Bronchial epithelial cell (primary cell): ENCODE results near the gene TPST1. TPM values are rescaled to one million over a fixed set of nuclear protein-coding genes. Genes with fewer than 3 reads are reported as not detected.
"Not testable (repeated sequence)": the region's sequence is repeated elsewhere in the genome, so short reads cannot be mapped to it uniquely, and the experiment has no call there.

Source experiments
- DNase-seq: peaks from one replicate; pipeline ENCODE4 v3.0.0-alpha.2; 2010; ENCODE audit warnings: low read depth
- FAIRE-seq: peaks from 2 replicates; lab custom pipeline; 2011; peaks lifted over from hg19 to GRCh38; lab: Jason Lieb, UNC
- H3K27me3 ChIP-seq: 2 replicates; pipeline ENCODE4 v1.5.1; 2011; ENCODE audit warnings: low read length; ENCODE audit not compliant: control insufficient read depth, insufficient read depth
- H3K36me3 ChIP-seq: 2 replicates; pipeline ENCODE4 v1.5.1; 2011; ENCODE audit warnings: low read length; ENCODE audit not compliant: control insufficient read depth, insufficient read depth
- H3K4me3 ChIP-seq: 2 replicates; pipeline ENCODE4 v1.5.1; 2011; ENCODE audit warnings: mild to moderate bottlenecking, low read depth, low read length, control low read depth
- total RNA-seq: library from RNA; depleted of rRNA; stranded (reverse); fragments of >200 nt; gene quantifications from 2 replicates; pipeline ENCODE4 v1.2.1, GENCODE V29; 2014
- TF ChIP-seq, protein P1 (sequence below): IDR thresholded peaks from 2 replicates; pipeline ENCODE4 v1.5.1; 2011; ENCODE audit warnings: mild to moderate bottlenecking, moderate library complexity, low read length, control low read depth, inconsistent platforms; ENCODE audit not compliant: insufficient read depth, severe bottlenecking

Gene TPST1
- total RNA-seq, 1 donor from 2014 or later: 24.7 TPM

DNA sequence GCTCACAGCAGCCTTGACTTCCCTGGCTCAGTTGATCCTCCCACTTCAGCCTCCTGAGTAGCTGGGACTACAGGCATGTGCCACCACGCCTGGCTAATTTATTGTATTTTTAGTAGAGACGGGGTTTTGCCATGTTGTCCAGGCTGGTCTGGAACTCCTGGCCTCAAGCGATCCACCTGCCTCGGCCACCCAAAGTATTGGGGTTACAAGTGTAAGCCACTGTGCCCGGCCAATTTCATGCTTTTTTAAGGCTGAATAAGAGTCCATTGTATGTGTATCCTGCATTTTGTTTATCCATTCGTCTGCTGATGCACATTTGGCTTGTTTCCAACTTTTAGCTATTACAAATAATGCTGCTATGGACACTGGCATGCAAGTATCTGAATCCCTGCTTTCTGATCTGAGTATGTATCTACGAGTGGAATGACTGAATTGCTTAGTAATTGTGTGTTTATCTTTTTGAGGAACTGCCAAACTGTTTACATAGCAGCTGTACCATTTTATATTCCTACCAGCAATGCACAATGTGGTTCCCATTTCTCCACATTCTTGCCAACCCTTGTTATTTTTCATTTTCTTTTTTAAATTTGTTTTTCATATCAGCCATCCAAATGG is 37.3 kb upstream of the TPST1 start:
- Histone ChIP-seq H3K27me3 (no peaks in the 10 kb centered on the region), H3K36me3 (no peaks in the 10 kb centered on the region), H3K4me3 (no peak overlapping the region)
- FAIRE-seq (no peak), DNase-seq (peak; percentile 77)
- TF ChIP-seq, protein P1, sequence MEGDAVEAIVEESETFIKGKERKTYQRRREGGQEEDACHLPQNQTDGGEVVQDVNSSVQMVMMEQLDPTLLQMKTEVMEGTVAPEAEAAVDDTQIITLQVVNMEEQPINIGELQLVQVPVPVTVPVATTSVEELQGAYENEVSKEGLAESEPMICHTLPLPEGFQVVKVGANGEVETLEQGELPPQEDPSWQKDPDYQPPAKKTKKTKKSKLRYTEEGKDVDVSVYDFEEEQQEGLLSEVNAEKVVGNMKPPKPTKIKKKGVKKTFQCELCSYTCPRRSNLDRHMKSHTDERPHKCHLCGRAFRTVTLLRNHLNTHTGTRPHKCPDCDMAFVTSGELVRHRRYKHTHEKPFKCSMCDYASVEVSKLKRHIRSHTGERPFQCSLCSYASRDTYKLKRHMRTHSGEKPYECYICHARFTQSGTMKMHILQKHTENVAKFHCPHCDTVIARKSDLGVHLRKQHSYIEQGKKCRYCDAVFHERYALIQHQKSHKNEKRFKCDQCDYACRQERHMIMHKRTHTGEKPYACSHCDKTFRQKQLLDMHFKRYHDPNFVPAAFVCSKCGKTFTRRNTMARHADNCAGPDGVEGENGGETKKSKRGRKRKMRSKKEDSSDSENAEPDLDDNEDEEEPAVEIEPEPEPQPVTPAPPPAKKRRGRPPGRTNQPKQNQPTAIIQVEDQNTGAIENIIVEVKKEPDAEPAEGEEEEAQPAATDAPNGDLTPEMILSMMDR: no peak

DNA sequence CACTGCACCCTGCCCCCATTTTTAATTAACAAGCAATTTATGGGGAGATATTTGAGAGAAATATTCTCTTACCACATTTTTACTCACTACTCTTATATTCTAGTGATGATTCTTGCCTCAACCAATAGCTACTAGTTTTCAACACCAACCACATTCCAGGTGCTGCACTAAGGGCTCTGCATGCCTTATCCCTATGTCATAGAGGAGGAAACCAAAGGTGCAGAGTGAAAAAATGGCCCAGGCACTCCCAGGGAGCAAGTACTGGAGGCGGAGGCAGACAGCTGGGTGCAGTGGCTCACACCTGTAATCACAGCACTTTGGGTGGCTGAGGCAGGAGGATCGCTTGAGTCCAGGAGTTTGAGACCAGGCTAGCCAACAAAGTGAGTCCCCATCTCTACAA is 35.5 kb upstream of the TPST1 start:
- FAIRE-seq (no peak), DNase-seq (peak; percentile 69)
- Histone ChIP-seq H3K36me3 (no peaks in the 10 kb centered on the region), H3K4me3 (no peak overlapping the region), H3K27me3 (no peaks in the 10 kb centered on the region)
- TF ChIP-seq, protein P1: no peak

DNA sequence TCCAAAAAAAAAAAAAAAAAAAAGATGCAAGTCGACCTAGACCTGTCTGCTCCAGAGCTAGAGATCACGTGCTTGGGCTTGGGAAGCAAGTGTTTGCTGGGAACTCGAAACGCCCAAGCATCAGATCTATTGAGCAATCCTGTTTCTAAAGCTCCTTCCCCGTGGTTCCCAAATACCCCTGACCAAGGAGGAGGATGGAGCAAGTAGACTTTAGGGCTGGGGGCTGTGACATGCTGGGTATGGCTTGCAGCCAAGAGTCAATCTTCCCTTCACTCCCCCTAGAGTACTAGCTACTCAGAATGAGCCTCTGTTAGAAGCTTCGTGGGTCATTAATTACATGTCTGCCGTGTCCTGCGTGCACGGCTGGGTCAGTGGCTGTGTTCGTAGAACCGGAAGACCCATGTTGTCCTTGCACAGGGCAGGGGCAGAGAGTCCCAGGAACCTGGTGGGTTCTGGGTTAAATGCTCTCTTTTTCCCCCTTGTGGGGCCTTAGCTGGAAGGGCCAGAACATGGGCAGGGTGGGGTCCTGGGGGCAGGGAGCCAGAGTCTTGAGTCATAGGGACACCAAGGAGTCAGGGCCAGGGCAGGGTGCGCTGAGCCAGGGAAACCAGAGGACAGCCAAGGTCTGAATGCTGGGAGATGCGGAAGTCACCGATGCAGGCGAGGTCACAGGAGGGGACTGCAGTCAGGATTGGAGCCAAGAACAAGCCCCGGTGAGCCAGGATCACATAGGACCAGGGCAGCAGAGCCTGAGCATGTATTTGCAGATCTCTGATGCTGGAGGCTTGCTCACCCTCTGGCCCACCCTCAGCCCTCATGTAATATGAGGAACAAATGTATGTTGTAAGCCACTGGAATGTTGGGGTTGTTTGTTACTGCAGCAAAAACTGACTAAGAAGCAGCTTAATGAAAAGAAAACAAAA is 34.6 kb upstream of the TPST1 start:
- Histone ChIP-seq H3K36me3 (no peaks in the 10 kb centered on the region), H3K27me3 (no peaks in the 10 kb centered on the region), H3K4me3 (no peak overlapping the region)
- no peak for FAIRE-seq
- no peak for DNase-seq
- TF ChIP-seq, protein P1: no peak

DNA sequence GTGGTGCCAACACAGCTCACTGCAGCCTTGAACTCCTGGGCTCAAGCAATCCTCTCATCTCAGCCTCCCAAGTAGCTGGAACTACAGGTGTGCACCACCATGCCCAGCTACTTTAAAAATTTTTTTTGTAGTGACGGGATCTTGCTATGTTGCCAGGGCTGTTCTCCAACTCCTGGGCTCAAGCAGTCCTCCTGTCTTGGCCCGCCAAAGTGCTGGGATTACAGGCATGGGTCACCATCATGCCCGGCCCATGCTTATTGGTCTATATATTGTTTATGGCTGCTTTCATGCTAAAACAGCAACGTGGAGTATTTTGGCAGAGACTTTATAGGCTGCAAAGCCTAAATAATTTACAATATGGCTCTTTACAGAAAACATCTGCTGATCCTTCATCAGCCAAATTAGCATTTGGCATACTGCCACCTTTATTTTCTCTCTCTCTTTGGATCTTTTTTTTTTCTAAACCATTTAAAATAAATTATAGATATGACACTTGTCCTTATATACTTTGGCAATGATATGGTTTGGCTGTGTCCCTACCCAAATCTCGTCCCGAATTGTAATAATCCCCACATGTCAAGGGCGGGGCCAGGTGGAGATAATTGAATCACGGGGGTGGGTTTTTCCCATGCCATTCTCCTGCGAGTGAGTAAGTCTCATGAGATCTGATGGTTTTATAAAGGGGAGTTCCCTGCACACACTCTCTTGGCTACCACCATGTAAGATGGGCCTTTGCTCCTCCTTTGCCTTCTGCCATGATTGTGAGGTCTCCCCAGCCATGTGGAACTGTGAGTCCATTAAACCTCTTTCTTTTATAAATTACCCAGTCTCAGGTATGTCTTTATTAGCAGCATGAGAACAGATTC is 32.4 kb upstream of the TPST1 start:
- DNase-seq, FAIRE-seq: not testable (repeated sequence)

DNA sequence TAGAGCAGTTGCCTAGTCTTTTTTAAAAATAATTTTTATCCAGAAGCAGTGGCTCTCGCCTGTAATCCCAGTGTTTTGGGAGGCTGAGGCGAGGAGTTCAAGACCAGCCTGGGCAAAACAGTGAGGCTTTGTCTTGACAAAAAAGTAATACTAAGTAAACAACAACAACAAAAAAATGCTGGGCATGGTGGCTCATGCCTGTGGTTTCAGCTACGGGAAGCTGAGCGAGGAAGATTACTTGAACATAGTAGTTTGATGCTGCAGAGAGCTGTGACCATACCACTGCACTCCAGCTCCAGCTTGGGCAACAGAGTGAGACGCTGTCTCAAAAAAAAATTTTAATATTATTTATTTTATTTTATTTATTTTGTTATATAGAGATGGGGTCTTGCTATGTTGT is 31.3 kb upstream of the TPST1 start:
- DNase-seq: no peak
- TF ChIP-seq, protein P1: no peak
- Histone ChIP-seq H3K36me3 (no peaks in the 10 kb centered on the region), H3K4me3 (no peak overlapping the region), H3K27me3 (no peaks in the 10 kb centered on the region)
- no peak for FAIRE-seq

More for the DNA sequence above, 32.4 kb upstream of the TPST1 start:
- not testable (repeated sequence) for H3K36me3 ChIP-seq, H3K4me3 ChIP-seq, H3K27me3 ChIP-seq

DNA sequence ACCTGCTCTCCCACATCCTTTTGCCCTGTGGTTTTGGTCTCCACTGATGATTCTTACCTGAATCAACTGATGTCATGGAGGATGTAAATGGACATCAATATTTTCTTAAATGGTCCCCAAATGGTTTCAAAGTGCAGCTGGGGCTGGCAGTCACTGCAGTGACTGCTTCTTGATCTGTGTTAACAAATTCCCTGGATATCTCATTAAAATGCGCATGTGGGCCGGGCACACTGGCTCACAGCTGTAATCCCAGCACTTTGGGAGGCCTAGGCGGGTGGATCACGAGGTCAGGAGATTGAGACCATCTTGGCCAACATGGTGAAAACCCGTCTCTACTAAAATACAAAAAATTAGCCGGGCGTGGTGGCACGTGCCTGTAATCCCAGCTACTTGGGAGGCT is 30.1 kb upstream of the TPST1 start:
- H3K36me3 ChIP-seq, FAIRE-seq, H3K4me3 ChIP-seq, DNase-seq, H3K27me3 ChIP-seq: not testable (repeated sequence)
